Measurements from ENCODE around the gene PLG.
"Not testable (repeated sequence)": the region's sequence is repeated elsewhere in the genome, so short reads cannot be mapped to it uniquely, and the experiment has no call there.

PLG gene

DNA sequence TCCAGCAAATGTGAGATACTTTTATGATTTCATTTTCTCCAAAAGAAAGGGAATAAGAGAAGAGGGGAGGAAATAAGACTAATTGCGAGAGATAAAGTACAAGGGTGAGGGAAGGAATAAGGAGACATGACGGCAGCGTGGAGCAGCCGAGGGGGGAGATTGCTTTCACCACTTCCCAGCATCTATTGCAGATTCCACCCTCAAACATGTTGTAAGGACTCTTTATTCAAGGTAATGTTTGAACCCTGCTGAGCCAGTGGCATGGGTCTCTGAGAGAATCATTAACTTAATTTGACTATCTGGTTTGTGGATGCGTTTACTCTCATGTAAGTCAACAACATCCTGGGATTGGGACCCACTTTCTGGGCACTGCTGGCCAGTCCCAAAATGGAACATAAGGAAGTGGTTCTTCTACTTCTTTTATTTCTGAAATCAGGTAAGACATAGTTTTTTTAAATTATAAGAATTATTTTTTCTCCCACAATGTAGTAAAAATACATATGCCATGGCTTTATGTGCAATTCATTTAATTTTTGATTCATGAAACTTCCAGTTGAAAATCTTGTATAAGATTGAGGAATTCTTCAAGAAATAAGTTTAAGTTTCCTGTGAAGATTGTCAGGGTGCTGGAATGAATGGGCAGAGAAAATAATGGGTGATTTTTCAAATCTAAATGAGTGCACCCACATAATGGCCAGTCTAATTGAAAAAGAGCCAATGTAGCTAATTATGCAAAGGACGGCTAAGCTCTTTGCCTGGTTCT is at the start of gene PLG:
PLG (plus strand) TSS at position 327 of the 763 bp plus-strand sequence; CDS start at position 388, 61 bp downstream.
- not testable (repeated sequence) for DNase-seq (ENCODE audit: low spot score)

DNA sequence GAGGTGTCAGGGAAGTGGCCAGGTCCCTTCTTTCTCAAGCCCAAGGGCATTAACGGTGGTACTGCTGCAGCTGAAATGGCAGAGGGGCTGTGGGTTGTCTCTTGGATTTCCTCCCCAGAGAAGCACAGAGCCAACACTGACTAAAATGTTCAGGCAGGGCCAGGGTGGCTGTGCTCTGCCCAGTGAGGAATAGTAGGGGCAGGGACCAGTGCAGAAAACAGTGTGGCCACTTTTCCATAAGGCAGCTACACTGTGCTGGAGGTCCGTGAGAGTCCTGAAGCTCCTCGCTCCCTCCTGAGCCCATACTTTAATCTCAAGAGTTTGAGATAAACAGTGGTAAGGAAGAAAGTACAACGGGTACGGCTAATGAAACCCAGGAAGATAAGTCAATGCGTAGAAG is 42.5 kb upstream of the PLG start:
- DNase-seq (ENCODE audit: low spot score) = no peak

- DNase-seq (ENCODE audit: low spot score) = no peak
These were observed 40.8 kb upstream of the PLG start for GRCh38 chr6:160661216-160661615.

DNA sequence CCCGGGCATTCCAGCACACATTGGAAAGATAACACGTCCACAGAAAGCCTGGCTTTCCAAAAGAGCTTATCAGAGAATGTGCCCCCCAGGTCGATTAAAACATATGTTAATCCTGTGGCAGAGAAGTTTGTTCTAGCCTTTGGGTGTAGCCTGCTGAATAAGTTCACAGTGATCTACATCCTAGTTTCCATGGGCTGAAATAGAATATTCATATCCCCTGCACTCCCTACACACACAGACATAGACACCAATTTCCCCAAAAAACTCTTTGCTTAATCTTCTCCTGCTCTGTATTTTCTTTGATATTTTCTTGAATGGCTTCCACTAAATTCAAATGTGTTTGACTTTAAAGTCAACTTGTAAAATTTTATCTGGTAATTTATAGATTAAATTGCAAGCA is 39.6 kb upstream of the PLG start:
- no peak for DNase-seq (ENCODE audit: low spot score)

- no peak for DNase-seq (ENCODE audit: low spot score)
These were observed 39.2 kb upstream of the PLG start for GRCh38 chr6:160662842-160663241.

DNA sequence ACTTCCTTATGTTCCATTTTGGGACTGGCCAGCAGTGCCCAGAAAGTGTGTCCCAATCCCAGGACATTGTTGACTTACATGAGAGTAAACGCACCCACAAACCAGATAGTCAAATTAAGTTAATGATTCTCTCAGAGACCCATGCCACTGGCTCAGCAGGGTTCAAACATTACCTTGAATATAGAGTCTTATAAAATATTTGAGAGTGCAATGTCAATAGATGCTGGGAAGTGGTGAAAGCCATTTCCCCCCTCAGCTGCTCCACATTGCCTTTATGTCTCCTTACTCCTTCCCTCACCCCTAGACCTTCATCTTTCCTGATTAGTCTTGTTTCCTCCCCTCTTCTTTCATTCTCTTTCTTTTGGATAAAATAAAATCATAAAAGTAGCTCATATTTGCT is 37.8 kb upstream of the PLG start, which contains the start of gene LPA:
LPA (minus strand) TSS at position 78 of the 400 bp plus-strand sequence; CDS start at position 17, 61 bp downstream.
- not testable (repeated sequence) for DNase-seq (ENCODE audit: low spot score)

GRCh38 chr6:160667639-160668481 is 34.2 kb upstream of the PLG start:
- DNase-seq (ENCODE audit: low spot score) = peak; percentile 41

DNA sequence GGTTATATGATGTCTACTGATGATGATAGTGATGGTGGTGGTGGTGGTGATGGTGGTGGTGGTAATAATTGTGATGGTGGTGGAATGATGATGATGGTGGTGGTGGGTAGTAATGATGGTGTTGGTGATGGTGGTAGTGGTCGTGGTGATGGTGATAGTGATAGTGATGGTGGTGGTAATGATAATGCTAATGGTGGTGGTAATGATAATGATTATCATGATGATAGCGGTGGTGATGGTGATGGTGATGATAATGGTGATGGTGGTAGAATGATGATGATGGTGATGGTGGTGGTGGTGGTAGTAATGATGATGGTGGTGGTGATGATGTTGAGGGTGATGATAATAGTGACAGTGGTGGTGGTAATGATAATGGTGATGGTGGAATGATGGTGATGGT is 33.5 kb upstream of the PLG start:
- no peak for DNase-seq (ENCODE audit: low spot score)

DNA sequence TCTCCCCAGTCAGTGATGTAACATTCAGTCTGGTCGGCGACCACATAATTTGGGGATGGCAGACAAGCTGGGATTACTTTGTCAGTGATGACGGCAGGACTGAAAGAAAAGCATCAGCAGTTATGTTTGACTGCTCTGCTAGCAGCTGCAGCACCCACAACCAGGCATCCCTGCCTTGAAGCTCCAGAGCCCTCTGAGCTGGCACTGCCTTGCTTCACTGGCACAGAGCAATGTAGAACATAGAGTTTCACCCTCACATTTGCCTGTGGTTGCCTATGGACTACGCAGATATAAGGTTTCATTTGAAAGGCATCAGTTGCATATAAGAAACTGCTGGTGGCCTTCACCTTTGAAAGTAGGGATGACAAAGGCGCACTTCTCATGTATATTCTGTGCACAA is 25.6 kb upstream of the PLG start:
- DNase-seq (ENCODE audit: low spot score) = not testable (repeated sequence)

DNA sequence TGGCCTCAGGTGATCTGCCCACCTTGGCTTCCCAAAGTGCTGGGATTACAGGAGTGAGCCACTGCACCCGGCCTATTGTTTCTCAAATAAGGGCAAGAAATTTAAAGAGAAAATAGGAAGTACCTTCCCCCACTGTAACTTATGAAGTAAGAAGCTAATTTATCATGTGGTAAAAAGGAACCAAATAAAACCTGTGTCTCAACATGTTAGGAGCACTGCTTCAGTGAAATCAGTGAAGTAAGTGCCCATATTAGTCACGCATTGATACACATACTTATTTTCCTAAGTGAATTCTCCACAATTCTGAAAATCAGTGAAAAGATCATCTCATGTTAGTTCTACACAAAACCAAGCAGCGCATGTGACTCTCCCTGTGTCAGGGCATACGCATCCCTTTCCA is 23.8 kb upstream of the PLG start:
- DNase-seq (ENCODE audit: low spot score) = no peak

DNA sequence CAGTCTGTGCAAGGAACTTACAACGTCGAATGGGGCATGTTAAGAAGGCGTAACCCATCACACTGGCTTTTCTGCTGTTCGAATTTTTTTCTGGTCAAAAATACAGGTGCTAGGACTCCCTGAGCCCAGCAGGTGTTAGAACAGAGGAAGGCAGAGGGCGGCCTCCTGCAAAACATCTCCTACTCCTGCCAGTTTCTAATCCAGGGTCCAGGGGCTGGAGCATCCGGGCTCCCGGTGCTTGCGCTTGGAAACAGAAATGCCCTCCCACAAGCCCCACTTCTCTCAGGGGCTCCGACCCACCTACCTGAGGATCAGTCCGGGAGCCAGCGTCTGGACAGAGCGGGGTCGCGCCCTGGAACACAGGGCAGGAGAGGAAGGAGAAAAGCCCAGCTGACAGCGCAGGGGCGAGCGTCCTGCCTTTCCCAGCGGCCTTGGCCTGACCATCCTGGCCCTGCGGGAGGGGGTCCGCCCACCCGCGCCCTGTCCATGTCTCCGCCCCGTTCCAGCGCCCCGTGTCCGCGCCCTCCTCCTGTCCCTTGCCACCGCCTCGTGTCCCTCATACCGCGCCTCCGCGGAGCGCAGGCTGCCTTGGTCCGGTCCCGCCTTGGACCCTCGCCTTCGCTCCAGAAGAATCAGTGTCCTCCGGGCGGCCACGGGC is 23.2 kb upstream of the PLG start:
- DNase-seq (ENCODE audit: low spot score) = no peak

GRCh38 chr6:160679402-160679769 is 22.7 kb upstream of the PLG start:
- DNase-seq (ENCODE audit: low spot score) = no peak

GRCh38 chr6:160685101-160685761 is 16.8 kb upstream of the PLG start:
- not testable (repeated sequence) for DNase-seq (ENCODE audit: low spot score)

GRCh38 chr6:160685762-160686450 is 16.1 kb upstream of the PLG start:
- DNase-seq (ENCODE audit: low spot score) = no peak

DNA sequence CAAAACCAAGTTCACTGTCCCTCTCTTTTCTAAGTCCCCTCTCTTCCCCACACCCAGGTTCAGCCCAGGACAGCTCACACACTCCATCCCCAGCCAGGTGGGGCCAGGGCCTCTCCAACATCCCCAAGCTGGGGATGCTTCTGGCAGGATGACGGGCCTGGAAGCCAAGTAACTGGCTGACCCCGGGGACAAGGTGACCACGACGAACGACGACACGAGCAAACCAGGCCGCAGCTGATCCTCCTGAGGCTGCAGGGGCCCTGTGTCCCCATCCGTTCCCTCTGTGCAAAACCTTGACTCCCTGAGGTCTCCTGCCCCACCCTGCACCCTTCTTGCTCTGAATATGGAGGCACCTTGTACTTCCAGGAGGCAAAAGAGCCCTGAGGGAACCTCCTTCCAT is 11.6 kb upstream of the PLG start:
- no peak for DNase-seq (ENCODE audit: low spot score)

GRCh38 chr6:160691617-160692016 is 10.4 kb upstream of the PLG start:
- no peak for DNase-seq (ENCODE audit: low spot score)

DNA sequence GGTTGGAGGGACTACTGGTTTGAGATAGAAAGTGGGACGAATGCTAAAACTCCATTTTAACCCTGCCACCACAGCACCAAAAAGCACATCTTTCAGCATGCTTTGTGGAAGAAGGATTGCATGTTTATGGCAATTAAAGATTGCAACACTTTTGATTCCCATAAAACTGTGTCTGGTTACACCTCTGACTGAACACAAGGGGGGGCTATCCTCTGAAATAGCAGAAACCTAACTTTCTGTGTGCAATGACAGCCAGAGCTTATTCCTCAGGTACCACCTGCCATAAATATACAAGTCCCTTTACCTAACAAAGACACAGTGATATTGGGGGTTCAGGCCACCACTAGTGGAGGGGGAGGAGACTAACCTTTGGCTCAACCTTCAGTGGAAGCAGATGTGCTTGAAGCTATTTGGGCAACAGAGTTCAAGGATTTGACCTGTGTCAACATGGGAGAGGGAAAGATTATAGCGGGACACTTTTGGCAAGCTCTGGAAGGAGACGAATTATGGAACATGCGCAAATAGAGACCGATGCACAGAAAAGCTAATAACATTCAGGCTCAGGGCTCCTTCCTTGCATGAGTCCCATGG is 9.6 kb upstream of the PLG start:
- DNase-seq (ENCODE audit: low spot score) = no peak

DNA sequence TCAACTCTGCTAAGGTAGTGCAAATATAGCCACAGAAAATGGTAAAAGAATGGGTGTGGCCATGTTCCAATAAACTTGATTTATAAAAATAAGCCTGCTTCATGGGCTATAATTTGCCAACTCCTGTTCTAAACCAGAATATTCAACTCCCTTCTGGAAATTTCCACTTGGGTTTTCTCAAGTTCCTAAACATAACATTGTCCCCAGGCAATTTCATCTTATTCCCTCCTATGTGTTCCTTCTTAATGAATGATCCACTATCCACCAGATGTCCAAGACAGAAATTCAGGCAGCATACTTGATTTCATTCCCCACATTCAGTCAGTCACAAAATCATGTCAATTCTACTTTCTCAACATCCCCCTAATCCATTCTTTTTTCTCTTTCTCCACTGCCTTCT is 7.0 kb upstream of the PLG start:
- DNase-seq (ENCODE audit: low spot score) = not testable (repeated sequence)

GRCh38 chr6:160695622-160696021 is 6.4 kb upstream of the PLG start:
- DNase-seq (ENCODE audit: low spot score) = not testable (repeated sequence)

DNA sequence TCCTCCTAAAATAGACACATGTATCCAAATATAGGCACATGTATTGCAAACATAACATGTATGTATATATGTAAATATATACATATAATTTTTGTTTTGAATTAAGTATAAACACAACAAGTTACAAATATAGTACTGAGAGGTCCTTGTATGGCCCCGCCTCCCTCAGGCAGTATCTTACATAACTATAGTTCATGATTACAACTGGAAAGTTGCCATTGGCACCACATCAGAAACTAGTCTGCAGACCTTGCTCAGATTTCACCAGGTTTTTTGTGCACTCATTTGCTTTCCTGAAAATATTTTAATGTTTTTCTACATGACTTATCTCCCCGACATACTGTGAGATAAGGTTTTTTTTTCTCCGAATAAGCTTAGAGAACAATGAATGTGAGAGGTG is 5.2 kb upstream of the PLG start:
- not testable (repeated sequence) for DNase-seq (ENCODE audit: low spot score)

- no peak for DNase-seq (ENCODE audit: low spot score)
These were observed 4.2 kb upstream of the PLG start for GRCh38 chr6:160697826-160698225.

All from SW480 (cell line).